Measurements from ENCODE around the gene ARAP1. TPM values are rescaled to one million over a fixed set of nuclear protein-coding genes. Genes with fewer than 3 reads are reported as not detected.

Gene ARAP1
- total RNA-seq, 1 experiment from 2014 or later = 73.6 TPM

- ChIA-PET CTCF (interaction anchor here (0.5 kb wide), 1 partner anchor 663 kb away, joined by 3 read pairs; no protein-coding TSS in a partner anchor), POLR2A (no interaction called here)
- ATAC-seq (no peak), DNase-seq (ENCODE audit: low read depth, low spot score) (no peak)
- Histone ChIP-seq H3K4me3 (ENCODE audit: low read depth in 2 of 2, low read length in 2 of 2) (no peak overlapping the region), H3K36me3 (ENCODE audit: control insufficient read depth, insufficient read depth, low read length) (no peaks in the 10 kb centered on the region; the same call in 1 of the 2 replicates), H3K4me1 (ENCODE audit: control insufficient read depth, insufficient read depth, low read length) (peaks cover 3% of the 10 kb centered on the region; the same call in 1 of the 2 replicates), H3K27me3 (ENCODE audit: control insufficient read depth, insufficient read depth, low read length) (no peaks in the 10 kb centered on the region), H3K27ac (ENCODE audit: low read length) (no peak overlapping the region), H3K9me3 (ENCODE audit: control insufficient read depth, insufficient read depth, low read depth, low read length) (no peaks in the 10 kb centered on the region)
- no peak for TF ChIP-seq CTCF (IDR thresholded peaks at IDR 0.05)
- no peak for TF ChIP-seq REST (IDR thresholded peaks at IDR 0.05; ENCODE audit: insufficient read depth in 1 of 2, low read depth in 2 of 2, low read length in 1 of 2)
- no peak for TF ChIP-seq POLR2AphosphoS5 (IDR thresholded peaks at IDR 0.05; ENCODE audit: low read depth, low read length)
- no peak for TF ChIP-seq SIN3A (IDR thresholded peaks at IDR 0.05; ENCODE audit: borderline replicate concordance, insufficient read depth, low read depth, low read length)
- TF ChIP-seq TCF7L2 (IDR thresholded peaks at IDR 0.05; ENCODE audit: low read depth, low read length) = no peak
- in situ Hi-C loops (cut with HindIII; ENCODE audit: low pct_unique_long_range_greater_than_20kb, low sequenced_read_pairs) = no loop called here
- intact Hi-C loops (cut with micrococcal nuclease; ENCODE audit: unreplicated experiment) = no loop called here
- no TSS peak for BruUV-seq (replicated peaks)
Measured at GRCh38 chr11:72688486-72688885, 63.7 kb downstream of the ARAP1 start.

GRCh38 chr11:72687326-72687725 lies 64.9 kb downstream of the ARAP1 start:
- DNase-seq (ENCODE audit: low read depth, low spot score) = no peak
- BruUV-seq (replicated peaks) = no TSS peak
- H3K27ac ChIP-seq (ENCODE audit: low read length) = no peak overlapping the region
- H3K36me3 ChIP-seq (ENCODE audit: control insufficient read depth, insufficient read depth, low read length) = no peaks in the 10 kb centered on the region; the same call in 1 of the 2 replicates
- ATAC-seq = no peak
- no peak overlapping the region for H3K4me3 ChIP-seq (ENCODE audit: low read depth in 2 of 2, low read length in 2 of 2)
- CTCF ChIA-PET = no interaction called here
- no peak for TF ChIP-seq TCF7L2 (IDR thresholded peaks at IDR 0.05; ENCODE audit: low read depth, low read length)
- TF ChIP-seq SIN3A (IDR thresholded peaks at IDR 0.05; ENCODE audit: borderline replicate concordance, insufficient read depth, low read depth, low read length) = no peak
- no peak for TF ChIP-seq CTCF (IDR thresholded peaks at IDR 0.05)
- TF ChIP-seq POLR2AphosphoS5 (IDR thresholded peaks at IDR 0.05; ENCODE audit: low read depth, low read length) = no peak
- no peak for TF ChIP-seq REST (IDR thresholded peaks at IDR 0.05; ENCODE audit: insufficient read depth in 1 of 2, low read depth in 2 of 2, low read length in 1 of 2)
- H3K4me1 ChIP-seq (ENCODE audit: control insufficient read depth, insufficient read depth, low read length) = peaks cover 3% of the 10 kb centered on the region; the same call in 1 of the 2 replicates
- no peaks in the 10 kb centered on the region for H3K27me3 ChIP-seq (ENCODE audit: control insufficient read depth, insufficient read depth, low read length)
- intact Hi-C loops (cut with micrococcal nuclease; ENCODE audit: unreplicated experiment) = no loop called here
- POLR2A ChIA-PET = no interaction called here
- in situ Hi-C loops (cut with HindIII; ENCODE audit: low pct_unique_long_range_greater_than_20kb, low sequenced_read_pairs) = no loop called here
- no peaks in the 10 kb centered on the region for H3K9me3 ChIP-seq (ENCODE audit: control insufficient read depth, insufficient read depth, low read depth, low read length)

All from Panc1 (cell line).